HG02798 (cell line): ENCODE results near the gene RPS3.
A peak's percentile ranks its signal among the peaks of the same experiment; 100 is the strongest.
"Not testable (repeated sequence)": the region's sequence is repeated elsewhere in the genome, so short reads cannot be mapped to it uniquely, and the experiment has no call there.

Experiments
- ATAC-seq: cut with Tn5 transposase; IDR thresholded peaks from one replicate; pipeline ENCODE4 v1.9.1; 2021; ENCODE audit warnings: mild to moderate bottlenecking; ENCODE audit not compliant: unreplicated experiment, poor library complexity

The RPS3 gene

DNA sequence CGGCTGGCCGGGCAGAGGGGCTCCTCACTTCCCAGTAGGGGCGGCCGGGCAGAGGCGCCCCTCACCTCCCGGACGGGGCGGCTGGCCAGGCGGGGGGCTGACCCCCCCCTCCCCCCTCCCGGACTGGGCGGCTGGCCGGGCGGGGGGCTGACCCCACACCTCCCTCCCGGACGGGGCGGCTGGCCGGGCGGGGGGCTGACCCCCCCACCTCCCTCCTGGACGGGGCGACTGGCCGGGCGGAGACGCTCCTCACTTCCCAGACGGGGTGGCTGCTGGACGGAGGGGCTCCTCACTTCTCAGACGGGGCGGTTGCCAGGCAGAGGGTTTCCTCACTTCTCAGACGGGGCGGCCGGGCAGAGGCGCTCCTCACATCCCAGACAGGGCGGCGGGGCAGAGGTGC is 10.7 kb downstream of the RPS3 start:
- ATAC-seq: not testable (repeated sequence)

DNA sequence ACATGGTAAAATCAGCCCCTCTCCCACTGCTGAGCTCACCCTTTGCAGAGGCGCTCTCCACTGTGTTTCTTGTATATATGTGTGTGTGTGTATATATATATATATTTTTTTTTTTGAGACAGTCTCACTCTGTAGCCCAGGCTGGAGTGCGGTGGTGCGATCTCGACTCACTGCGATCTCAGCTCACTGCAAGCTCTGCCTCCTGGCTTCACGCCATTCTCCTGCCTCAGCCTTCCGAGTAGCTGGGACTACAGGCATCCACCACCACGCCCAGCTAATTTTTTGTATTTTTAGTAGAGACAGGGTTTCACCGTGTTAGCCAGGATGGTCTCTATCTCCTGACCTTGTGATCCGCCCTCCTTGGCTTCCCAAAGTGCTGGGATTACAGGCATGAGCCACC is 13.8 kb downstream of the RPS3 start:
- ATAC-seq: not testable (repeated sequence)

DNA sequence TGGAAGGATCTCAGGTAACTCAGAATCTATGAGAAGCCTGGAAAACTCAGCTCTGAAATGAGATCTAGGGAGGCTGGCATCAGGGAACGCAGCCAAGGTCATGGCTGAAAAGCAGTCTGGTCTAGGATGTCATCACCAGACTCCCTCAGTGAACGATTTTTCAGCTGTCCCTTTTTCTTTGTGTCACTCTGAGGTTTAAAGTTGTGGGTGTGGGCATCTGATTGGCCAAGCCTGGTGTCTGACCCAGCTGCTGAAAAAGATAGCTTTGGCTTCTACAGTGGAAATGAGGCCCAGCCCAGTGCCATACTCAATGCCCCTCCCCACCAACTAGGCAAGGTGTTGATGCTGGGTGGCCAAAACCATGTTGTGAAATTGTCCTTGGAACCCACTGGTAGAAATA is 14.5 kb downstream of the RPS3 start:
- ATAC-seq: no peak

DNA sequence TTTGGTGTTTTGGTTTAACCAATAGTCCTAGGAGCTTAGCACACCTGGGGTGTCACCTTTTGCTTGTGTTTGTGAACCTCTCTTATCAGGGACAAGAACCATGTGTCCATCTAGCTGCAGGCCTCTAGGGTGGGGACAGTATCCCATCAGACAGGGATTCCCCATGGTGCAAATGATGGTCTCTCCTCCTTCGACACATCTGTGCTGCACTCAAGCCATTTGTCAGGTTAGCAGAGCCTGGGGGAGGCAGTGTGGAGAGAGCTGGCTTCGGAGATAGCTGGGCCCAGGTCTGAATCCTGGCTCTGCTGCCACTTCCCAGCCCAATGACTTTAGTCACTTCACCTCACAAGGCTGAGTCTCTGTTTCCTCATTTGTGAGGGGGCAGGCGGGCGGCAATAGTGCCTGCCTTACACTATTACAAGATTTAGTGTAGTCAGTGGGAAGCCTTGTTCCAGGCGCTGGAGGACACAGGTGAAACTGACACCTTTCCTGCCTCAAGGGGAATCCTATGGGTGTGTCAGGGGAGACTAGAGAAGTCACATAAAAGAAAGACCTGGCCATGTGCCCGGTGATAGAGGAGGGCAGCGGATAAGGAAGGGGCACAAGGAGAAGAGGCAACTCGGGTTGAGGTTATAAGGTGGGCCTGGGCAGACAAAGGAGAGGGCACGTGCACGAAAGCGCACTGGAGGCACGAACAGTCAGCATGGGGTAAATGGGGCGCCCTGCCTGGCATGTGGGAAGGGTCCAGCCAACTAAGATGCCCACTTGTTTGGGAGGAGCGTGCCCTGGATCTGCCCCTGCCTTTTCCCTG is 21.1 kb downstream of the RPS3 start:
- no peak for ATAC-seq

DNA sequence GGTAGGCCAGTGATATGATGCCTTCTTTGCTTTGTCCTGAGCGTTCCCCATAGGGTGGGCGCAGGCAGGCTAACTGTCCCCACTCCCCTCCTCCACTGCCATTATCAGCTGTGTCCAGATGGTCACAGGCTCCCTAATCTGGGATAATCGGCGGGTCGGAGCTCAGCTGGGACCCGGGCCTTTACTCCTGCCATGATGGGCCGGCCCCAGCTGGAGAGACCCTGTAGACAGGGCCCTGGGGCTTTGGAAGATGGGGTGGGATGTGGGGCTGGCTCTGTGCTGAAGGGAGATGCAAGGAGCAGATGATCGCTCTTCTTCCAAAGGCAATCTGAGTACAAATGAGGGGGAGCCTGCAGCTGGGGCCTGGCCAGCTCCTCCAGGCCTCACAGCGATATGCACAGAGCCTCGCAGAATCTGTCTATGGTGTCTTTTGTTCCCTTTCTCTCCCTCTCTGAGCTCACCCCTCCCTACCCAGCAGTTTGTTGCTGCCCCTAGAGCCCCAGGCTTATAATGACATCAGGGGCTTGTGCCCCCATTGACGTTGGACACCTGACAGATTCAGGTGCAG is 21.8 kb downstream of the RPS3 start:
- ATAC-seq: no peak

DNA sequence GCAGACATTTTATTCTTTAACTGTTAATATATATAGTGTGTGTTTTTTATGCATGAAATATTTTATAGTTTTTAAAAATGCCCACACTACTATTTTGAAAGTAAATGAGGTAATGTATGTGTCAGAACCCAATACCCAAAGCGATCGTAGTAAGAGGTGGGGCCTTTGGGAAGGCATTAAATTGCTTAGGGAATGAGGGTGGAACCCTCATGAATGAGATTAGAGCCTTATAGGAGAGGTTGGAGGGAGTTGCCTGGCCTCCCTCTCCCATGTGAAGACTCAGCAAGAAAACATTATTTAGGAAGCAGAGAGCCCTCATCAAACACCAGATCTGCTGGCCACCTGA is 22.6 kb downstream of the RPS3 start:
- no peak for ATAC-seq

DNA sequence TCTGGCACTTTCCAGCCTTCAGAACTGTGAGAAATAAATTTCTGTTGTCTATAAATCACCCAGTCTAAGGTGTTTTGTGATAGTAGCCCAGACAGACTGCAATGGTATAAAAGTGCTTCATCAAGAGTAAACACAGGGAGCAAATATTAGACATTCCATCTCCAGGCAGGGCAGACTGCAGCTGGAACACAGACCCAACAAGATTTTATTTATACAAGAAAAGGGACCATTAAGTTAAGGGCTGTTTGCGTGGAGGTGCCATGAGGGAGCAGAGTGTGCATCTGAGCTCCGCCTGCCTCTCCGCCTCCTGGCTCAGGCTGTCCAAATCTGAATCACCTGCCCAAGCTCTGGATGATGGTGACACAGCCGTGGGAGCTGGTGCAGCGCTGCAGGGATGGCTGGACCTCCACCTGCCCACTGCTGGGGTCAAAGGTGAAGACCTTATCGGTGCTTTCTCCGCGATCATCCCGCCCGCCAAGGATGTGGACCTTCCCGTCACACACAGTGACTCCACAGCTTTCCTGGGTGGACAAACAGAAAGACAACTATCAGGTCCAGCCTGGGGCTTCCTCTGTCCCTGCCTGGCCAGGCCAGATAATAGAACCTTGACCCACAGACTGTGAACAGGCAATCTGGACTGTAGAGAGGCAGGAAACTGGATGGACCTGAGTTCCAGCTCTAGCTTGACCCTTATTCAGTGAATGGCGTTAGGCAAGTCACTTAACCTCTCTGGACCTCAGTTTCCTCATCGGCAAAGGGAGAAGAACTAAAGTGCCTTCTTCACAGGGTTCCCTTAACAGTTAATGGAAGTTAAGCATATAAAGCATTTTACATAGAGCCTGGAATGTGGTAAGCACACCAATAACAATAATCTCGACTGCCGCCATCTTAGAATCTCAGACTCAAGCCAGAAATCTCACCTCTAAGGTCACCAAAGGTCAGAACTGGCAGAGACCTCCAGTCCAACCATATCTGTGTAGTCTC is 23.2 kb downstream of the RPS3 start:
- no peak for ATAC-seq

DNA sequence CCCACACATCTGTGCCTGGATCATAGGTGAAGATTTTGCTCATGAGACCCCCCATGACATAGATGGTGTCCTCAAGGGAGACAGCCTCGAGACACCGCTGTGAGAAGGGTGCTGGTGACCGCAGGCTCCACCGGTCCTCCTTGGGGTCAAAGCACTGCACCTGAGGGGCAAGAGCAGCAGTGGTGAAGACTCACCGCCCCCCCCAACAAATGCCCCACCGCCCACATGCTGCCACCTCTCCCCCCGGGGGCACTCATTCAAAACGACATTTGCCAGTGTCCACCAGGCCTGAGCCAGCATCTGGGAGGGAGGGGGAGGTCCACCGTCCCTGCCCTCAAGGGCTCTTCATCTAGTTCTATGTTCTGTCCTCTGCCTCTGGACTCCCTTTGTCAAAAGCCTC is 24.4 kb downstream of the RPS3 start:
- no peak for ATAC-seq

DNA sequence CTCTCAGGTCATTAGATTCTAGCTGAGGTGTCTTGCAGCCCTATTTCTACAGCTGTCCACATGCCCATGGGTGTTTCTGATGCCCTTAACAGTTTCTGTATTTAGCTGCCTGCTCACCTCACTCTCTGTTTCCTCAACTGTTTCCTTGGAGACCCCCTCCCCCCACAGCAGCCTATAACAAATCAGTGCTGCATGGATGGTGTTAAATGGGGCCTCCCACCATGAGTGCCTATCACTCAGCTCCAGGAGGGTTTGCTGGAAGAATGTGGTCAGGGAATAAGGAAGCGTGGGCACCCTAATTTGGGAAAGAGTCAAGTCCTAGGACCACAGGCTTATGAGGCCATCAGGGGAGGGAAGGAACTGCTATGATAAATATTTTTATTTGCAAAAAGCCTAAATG is 25.1 kb downstream of the RPS3 start:
- no peak for ATAC-seq

DNA sequence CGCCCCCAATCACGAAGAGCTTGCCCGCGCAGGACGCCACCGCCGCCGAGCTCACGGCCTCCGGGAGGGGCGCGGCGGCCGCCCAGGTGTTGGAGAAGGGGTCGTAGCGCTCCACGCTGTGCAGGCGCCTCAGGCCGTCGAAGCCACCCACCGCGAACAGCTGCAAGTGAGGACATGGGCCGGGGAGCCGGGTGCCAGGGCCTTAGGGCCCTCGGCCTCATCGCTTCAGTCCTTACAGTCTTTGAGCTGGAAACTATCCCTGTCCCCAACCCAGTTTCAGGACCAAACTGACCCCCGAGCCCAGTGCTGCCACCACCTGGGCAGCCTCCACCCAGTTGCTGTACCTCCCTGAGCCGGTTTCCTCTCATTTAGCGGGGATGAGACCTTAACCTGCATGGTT is 26.1 kb downstream of the RPS3 start:
- no peak for ATAC-seq

DNA sequence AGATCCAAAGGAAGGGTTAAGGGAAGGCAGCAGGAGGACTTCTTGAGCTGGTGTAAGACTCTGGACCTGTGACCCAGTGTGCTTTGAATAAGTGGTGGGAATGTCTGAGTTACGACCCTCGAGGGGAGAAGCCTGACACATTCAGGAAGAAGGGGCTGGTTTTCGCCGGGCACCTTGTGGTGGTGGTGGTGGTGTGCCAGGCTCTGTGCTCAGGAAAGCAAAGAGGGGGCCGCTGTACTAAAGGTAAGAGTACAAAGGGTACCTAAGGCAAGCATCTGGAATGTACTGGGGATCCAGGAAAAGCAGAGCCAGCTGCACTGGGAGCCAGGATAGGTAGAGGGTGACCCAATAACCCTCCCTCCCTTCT is 27.4 kb downstream of the RPS3 start:
- ATAC-seq: no peak

DNA sequence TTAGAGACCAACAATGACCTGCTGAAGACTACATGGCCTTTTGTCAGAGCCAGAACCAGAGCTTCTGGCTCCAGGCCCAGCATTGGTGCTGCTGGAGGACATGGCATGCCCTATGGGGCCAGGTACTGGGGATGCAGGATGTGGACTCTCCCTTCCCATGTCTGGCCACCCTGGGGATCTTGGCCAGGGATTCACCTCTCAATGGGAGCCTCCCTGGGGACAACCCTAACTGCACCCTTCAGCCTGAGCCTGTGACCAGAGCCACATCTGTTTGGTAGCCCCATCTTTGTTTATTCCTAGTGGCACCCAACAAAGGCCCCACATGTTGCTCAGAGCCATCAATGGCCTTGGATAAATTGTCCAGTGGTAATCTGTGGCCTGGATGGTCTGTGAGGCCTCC is 27.9 kb downstream of the RPS3 start:
- ATAC-seq: no peak

DNA sequence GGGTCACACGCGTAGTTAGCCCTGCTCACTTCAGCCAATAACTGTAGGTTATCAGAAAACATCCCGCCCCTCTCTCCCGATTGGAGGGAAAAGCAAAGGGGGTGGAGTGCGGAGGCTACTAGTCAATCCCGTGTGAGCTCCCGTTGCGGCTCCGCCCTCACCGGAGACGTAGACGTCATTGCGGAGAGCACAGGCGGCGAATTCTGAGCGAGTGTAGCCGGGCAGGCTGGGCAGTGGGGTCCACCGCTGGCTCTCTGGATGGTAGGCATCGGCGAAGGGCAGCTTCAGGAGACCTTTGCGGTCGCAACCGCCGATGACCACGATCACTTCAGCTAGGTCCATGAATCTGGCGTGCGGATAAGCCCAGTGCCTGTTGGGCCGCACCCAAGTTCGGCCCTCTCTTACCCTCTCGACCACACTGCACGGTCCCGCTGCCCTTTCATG is 29.0 kb downstream of the RPS3 start:
- no peak for ATAC-seq

DNA sequence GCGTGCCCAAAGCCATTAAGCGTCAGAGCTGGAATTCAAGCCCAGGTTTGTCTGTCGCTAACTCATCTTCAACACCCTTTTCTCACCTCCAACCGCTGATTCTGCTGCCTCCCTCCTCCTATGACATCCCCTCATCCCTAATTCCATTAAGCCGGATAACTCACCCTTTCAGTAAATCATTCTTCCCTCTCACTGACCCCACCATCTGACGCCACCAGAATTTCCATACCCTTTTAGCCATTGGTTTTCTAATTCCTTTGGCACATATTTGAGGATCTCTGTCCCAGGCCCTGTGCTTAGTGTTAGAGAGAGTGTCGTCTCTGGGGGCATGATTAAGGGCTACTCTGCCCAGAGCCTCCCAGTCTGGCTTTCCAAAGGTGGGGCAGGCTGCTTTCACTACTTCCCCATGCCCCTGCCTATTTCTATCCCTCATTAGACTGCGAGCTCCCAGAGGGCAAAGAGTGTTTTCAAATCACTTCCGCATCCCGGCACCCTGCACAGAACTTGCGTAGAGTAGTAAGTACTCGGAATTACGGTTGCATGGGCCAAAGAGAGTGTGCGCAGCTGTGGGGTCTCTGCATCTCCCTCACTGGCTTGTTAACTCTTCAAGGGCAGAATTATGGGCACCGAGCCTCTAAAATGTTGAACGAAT is 29.8 kb downstream of the RPS3 start:
- ATAC-seq: no peak

DNA sequence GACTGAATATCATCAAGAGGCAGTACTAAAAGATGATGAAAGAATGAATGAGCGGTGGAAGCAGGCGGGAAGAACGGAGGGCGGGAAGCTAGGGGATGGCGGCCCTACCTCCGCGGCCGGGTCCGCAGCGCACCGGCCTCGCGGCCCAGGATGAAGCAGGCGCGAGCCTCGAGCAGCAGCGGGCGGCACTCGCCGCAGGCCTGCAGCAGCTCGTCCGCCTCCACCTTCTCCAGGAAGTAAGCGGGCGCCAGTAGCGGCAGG is 30.3 kb downstream of the RPS3 start:
- ATAC-seq: no peak

DNA sequence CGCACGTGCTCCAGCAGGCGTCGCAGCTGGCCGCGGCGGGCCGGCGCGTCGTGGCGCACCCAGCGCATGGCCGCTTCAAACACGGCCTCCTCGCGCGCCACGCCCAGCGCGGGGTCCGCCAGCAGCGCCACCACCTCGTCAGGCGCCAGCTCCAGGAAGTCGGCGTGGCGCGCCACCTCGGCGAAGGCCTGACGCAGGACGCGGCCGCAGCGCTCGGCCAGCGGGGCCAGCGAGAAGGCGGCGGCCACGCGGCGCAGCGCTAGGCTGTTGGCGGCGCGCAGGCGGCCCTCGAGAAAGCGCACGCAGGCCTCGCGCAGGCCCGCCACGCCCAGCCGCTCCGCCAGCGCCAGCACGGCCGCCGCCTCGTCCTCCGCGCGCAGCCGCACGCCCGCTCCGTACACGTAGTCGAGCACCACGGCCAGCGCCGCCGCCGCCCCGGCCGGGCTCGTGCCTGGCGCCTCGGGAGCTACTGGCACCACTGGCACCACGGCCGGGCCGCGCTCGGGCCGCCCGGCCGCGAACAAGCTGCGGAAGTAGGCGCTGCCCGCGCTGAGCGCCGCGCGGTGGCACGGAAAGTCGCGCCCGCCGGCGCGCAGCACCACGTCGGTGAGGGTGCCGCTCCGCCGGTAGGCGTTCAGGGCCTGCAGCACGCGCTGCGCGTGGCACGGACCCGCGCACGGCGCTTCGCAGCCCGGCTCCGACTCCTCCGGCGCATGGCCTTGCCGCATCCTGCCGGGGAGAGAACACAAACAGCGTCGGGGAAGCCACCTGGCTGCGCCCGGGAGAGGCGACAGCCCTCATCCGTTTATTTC is 30.8 kb downstream of the RPS3 start:
- peak; percentile 51 for ATAC-seq

DNA sequence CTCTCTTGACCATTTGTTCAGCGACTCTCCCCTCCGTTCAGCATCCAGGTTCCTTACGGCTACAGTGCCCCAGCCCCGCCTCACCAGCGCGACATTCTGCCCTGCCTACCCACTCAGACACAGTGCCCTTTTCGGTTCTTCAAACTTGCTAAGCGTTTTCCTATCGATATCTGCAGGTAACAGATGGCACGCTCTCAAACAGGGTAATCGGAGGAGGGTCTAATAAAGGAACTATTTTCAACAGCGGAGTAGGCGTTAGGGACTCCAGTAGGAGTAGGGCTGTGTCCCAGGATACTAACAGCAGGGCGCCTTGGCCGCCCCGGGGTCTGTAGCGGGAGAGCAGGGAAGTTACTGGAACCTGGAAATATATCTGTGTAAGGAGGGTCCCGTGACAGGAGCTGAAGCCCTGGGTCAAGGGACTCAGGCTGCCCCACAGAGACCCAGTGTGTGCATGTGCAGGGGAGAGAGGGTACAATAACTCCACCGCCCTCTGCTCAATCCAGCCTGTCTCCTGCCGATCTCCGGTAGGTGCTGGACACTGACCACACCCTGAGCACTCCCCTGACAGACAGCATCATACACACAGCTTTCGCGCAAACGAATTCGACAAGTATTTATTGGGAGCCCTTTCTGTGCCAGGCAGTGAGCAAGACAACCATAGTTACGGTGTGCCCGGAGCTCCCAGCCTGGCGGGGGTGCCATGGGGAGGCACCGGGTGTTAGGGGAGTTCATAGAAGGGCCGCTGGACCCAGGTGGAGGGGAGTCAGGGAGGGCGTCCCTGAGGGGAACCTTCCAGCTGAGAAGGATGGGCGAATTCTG is 31.6 kb downstream of the RPS3 start:
- no peak for ATAC-seq

DNA sequence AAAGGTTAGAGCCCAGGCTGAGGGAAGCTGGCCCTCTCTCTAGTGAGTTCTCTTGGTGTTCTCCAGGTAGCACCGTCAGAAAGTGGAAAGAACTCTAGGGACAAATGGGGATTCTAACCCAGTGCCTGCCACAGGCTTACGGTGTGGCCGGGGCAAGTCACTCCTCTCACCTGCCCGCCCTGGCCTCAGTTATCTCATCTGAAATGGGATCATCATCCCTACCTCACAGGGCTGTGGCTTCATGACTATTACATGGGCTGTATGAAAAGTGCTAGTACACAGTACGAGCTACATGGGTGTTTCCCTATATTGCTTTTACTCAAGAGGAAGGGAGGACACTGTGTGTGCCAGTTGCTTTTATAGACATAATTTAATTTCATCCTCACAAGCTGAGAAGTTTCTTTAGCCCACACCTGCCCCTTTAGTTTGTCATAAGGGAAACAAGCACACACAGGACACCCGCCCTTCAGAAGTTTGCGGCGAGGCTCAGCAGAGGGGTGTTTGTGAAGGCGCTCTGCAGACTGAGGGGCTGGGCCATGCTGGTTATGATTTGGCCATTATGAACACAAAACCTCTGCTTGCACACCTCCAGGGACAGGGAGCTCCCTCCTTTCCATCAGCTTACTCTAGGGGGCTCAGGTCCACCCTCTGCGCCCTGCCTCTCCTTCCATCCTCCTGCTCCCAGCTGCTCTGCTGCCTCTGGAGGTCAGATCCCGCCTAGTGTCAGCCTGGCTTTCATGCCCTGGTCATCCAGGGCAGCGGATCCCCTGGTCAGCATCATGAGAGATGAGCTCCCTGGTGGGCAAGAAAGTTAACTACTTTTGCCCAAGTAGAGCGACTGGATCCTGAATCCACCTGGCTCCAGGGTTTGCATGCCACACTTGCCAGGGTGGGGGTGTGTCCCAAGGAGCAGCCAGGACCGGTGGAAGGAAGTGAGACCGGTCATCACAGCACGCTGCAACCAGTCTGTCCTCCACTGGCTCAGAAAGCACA is 32.5 kb downstream of the RPS3 start:
- no peak for ATAC-seq
